HepG2 (cell line): Measurements from ENCODE around the gene DNASE1. TPM values are rescaled to one million over a fixed set of nuclear protein-coding genes. Genes with fewer than 3 reads are reported as not detected.

Experiments used
- ATAC-seq: fragments of 200-7000 bp; cut with Tn5 transposase; 3 replicates; pipeline ENCODE4 v1.9.1; 2020; ENCODE audit warnings: mild to moderate bottlenecking, moderate library complexity
- BruUV-seq: library from RNA; stranded (reverse); fragments of 400-500 nt; replicated peaks from 2 replicates; lab custom pipeline; 2021; lab: Mats Ljungman, UMichigan
- CTCF ChIA-PET: fragments of 300-600 bp; formaldehyde crosslinking; extraction: SDS; loops from one replicate; lab custom pipeline; 2021; ENCODE audit warnings: low total read pairs, inconsistent platforms, low intra/inter-chr PET ratio; lab: Yijun Ruan, JAX
- POLR2A ChIA-PET: fragments of 350-600 bp; sonication (Branson Sonifier 250); formaldehyde crosslinking; loops from one replicate; lab custom pipeline; 2020; ENCODE audit warnings: antibody characterized with exemption, inconsistent platforms; lab: Yijun Ruan, JAX
- DNase-seq: peaks from one replicate; pipeline ENCODE4 v3.0.0-alpha.2; 2015; ENCODE audit warnings: low spot score
- FAIRE-seq: peaks from 3 replicates; lab custom pipeline; 2011; peaks lifted over from hg19 to GRCh38; lab: Jason Lieb, UNC
- H2AFZ ChIP-seq: one replicate; pipeline ENCODE4 v1.6.1; 2011; ENCODE audit warnings: low read length, inconsistent platforms
- H3K27ac ChIP-seq: fragments of 300-600 bp; 3 replicates; pipeline ENCODE4 v1.8.0; 2011; ENCODE audit warnings: mixed run types, mild to moderate bottlenecking, mixed read lengths, low read length, inconsistent platforms; ENCODE audit not compliant: insufficient read depth; ENCODE audit errors: extremely low read length
- H3K27me3 ChIP-seq, 2 experiments: fragments of 200-600 bp in 1 of 2; 2 replicates in 1 of 2; 3 replicates in 1 of 2; pipeline versions ENCODE4 v1.6.0 to v1.8.0; 2011; ENCODE audit warnings: low read length in 2 of 2, mild to moderate bottlenecking in 2 of 2, moderate library complexity in 2 of 2, inconsistent platforms in 1 of 2; ENCODE audit not compliant: insufficient read depth in 2 of 2, control insufficient read depth in 1 of 2
- H3K36me3 ChIP-seq, 2 experiments: fragments of 200-600 bp in 1 of 2; replicated peaks in 1 of 2; 2 replicates in 1 of 2; 3 replicates in 1 of 2; pipeline versions ENCODE4 v1.5.1 to v1.8.0; 2011; ENCODE audit warnings: low read length in 2 of 2, inconsistent platforms in 1 of 2; ENCODE audit not compliant: insufficient read depth in 2 of 2, control insufficient read depth in 1 of 2
- H3K4me1 ChIP-seq: 2 replicates; pipeline ENCODE4 v1.5.1; 2012; ENCODE audit warnings: low read length, inconsistent platforms; ENCODE audit not compliant: insufficient read depth
- H3K4me2 ChIP-seq: 2 replicates; pipeline ENCODE4 v1.6.0; 2011; ENCODE audit warnings: low read depth, low read length, inconsistent platforms
- H3K4me3 ChIP-seq, 3 experiments: fragments of 200-600 bp in 1 of 3; sonication (generic), shearing (Covaris generic) in 1 of 3; replicated peaks in 1 of 3; 2 replicates each; pipeline ENCODE4 v1.5.1; 2011 to 2016; ENCODE audit warnings: low read length in 3 of 3, inconsistent platforms in 2 of 3, low read depth in 2 of 3, mild to moderate bottlenecking in 2 of 3, control low read depth in 1 of 3, mixed read lengths in 1 of 3; ENCODE audit not compliant: insufficient read depth in 1 of 3
- H3K79me2 ChIP-seq: one replicate; pipeline ENCODE4 v1.6.1; 2011; ENCODE audit warnings: low read length, inconsistent platforms; ENCODE audit not compliant: insufficient read depth
- H3K9ac ChIP-seq: 2 replicates; pipeline ENCODE4 v1.6.0; 2011; ENCODE audit warnings: mild to moderate bottlenecking, low read depth, low read length, inconsistent platforms; ENCODE audit not compliant: insufficient read depth
- H3K9me3 ChIP-seq: 2 replicates; pipeline ENCODE4 v1.5.1; 2012; ENCODE audit warnings: mild to moderate bottlenecking, low read length
- H4K20me1 ChIP-seq: 2 replicates; pipeline ENCODE4 v1.6.0; 2011; ENCODE audit warnings: inconsistent platforms, mild to moderate bottlenecking, low read length, moderate library complexity; ENCODE audit not compliant: insufficient read depth
- EEA1 ChIP-seq: sonication (generic); formaldehyde crosslinking; IDR thresholded peaks from 2 replicates; pipeline ENCODE4 v1.5.1; 2020; ENCODE audit warnings: mild to moderate bottlenecking, missing genetic modification reagents, borderline replicate concordance
- ESRRA ChIP-seq: sonication (generic); formaldehyde crosslinking; IDR thresholded peaks from 2 replicates; pipeline ENCODE4 v1.5.1; 2020; ENCODE audit warnings: mild to moderate bottlenecking, low read depth, missing genetic modification reagents
- KAT7 ChIP-seq: IDR thresholded peaks from 2 replicates; pipeline ENCODE4 v1.6.1; 2018; ENCODE audit warnings: borderline replicate concordance, missing compliant biosample characterization
- MEIS2 ChIP-seq: sonication (generic); formaldehyde crosslinking; IDR thresholded peaks from 2 replicates; pipeline ENCODE4 v1.9.0; 2021; ENCODE audit warnings: mild to moderate bottlenecking, missing genetic modification reagents
- MTA1 ChIP-seq: sonication (generic); formaldehyde crosslinking; IDR thresholded peaks from 2 replicates; pipeline ENCODE4 v1.4.0; 2020; ENCODE audit warnings: missing genetic modification reagents, mild to moderate bottlenecking, borderline replicate concordance
- MYNN ChIP-seq: sonication (generic); formaldehyde crosslinking; IDR thresholded peaks from 2 replicates; pipeline ENCODE4 v1.4.0; 2020; ENCODE audit warnings: mild to moderate bottlenecking, low read depth, missing genetic modification reagents
- NKX3-1 ChIP-seq: sonication (generic); formaldehyde crosslinking; IDR thresholded peaks from 2 replicates; pipeline ENCODE4 v1.5.0; 2020; ENCODE audit warnings: missing genetic modification reagents
- TOPORS ChIP-seq: sonication (generic); formaldehyde crosslinking; IDR thresholded peaks from 2 replicates; pipeline ENCODE4 v1.8.0; 2023; ENCODE audit warnings: mild to moderate bottlenecking, missing genetic modification reagents
- ZNF800 ChIP-seq: sonication (generic); formaldehyde crosslinking; IDR thresholded peaks from 2 replicates; pipeline ENCODE4 v1.4.0; 2020; ENCODE audit warnings: missing genetic modification reagents
- ZSCAN20 ChIP-seq: sonication (generic); formaldehyde crosslinking; IDR thresholded peaks from 2 replicates; pipeline ENCODE4 v1.4.0; 2020; ENCODE audit warnings: missing genetic modification reagents, mild to moderate bottlenecking, borderline replicate concordance
- WGBS: methylation state at CpG from one replicate; pipeline ENCODE4 v1.1.6; 2017; ENCODE audit warnings: low lambda C conversion rate; 5-methylcytosine and 5-hydroxymethylcytosine counted together
- in situ Hi-C: cut with HindIII; loops from 2 replicates; pipeline ENCODE4 v1.10.0; 2017; ENCODE audit warnings: low pct_unique_long_range_greater_than_20kb; ENCODE audit not compliant: extremely low pct_ligation_motif_present
- intact Hi-C: fragments of 100-400 bp; cut with micrococcal nuclease; formaldehyde crosslinking; loops from one replicate; pipeline ENCODE4 v1.10.0; 2022; ENCODE audit not compliant: unreplicated experiment
- polyA plus RNA-seq, 8 experiments: library from polyadenylated mRNA; depleted of rRNA in 3 of 8; stranded (reverse) in 7 of 8; unstranded in 1 of 8; fragments of >200 nt; fragmentation: Illumina TruSeq in 4 of 8; extraction: Trizol in 4 of 8; gene quantifications; 2 replicates each; pipeline versions ENCODE4 v1.2.1 to v1.2.3, GENCODE V29; 2011 to 2016; ENCODE audit warnings: low read depth in 4 of 8, missing spikeins in 1 of 8, mixed read lengths in 1 of 8; ENCODE audit not compliant: insufficient read depth in 1 of 8
- total RNA-seq, 5 experiments: library from RNA; depleted of rRNA; stranded (reverse); fragments of >200 nt; fragmentation: Illumina TruSeq; extraction: Trizol; gene quantifications; 2 replicates each; pipeline ENCODE4 v1.2.3, GENCODE V29; 2016; ENCODE audit warnings: low read depth in 1 of 5
- TF ChIP-seq, protein P1 (sequence below): sonication (generic); formaldehyde crosslinking; IDR thresholded peaks from 2 replicates; pipeline ENCODE4 v1.8.0; 2022; ENCODE audit warnings: missing genetic modification reagents, mild to moderate bottlenecking, inconsistent platforms, borderline replicate concordance
- TF ChIP-seq, protein P2 (sequence below): sonication (generic); formaldehyde crosslinking; IDR thresholded peaks from 2 replicates; pipeline ENCODE4 v1.4.0; 2020; ENCODE audit warnings: mild to moderate bottlenecking, missing genetic modification reagents

DNASE1 gene
- total and polyA plus RNA-seq, 2 of the 13 experiments (the other 11 are each of a cell fraction or from before 2014, with no cell fraction given) = 7.1 to 11.1 TPM

DNA sequence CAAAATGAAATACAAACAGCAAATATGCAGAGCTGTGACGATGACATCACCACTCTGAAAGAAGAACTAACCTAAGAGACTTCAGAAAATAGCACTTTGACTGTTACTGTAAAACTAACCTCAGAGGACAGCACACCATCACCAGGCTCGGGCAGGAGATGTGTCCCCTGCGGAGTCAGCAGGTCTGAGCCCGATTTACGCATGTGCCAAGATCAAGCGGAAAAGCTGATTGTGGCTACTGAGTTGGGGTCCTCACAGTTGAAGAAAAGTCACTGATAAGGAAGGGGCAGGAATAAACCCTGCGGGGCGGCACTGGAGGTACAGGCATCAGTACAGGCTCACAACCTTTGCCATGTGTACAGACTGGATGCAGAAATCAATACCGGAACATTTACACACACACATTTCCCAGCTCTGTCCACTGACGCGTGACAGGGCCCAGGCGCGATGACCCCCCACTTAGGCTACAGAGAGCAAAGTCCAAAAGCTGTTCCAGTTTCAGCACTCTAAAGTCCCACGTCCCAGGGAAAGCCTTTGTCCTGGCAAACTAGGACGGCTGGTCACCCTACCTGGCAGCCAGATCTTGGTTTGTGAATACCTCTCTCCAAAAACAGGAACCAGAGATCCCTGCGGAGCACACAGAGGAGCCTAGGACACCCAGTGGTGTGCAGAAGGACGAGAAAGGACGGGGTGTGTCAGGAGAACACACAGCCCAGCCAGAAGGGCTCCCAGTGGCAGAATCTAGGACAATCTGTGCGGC, 41.3 kb downstream of the DNASE1 start:
- peak; percentile 91 for FAIRE-seq
- Histone ChIP-seq H3K4me2 (peak overlapping the region; percentile 82), H3K79me2 (peaks cover 50% of the 10 kb centered on the region), H3K4me1 (peaks cover 47% of the 10 kb centered on the region), H3K27me3 (no peaks in the 10 kb centered on the region; a peak in 1 of 5 replicates), H4K20me1 (no peaks in the 10 kb centered on the region), H3K4me3 (peak overlapping the region; percentile 67 to 76 (median 74)), H3K9ac (peak overlapping the region; percentile 92), H3K9me3 (no peaks in the 10 kb centered on the region), H2AFZ (no peak overlapping the region), H3K36me3 (no peaks in the 10 kb centered on the region; a peak in 4 of 5 replicates), H3K27ac (peak overlapping the region; percentile 98)
- peak; percentile 95 for ATAC-seq
- peak; percentile 94 for DNase-seq
- in situ Hi-C loops = no loop called here
- ChIA-PET POLR2A (interaction anchor here (0.7 to 5.0 kb wide), 7 partner anchors 9 to 558 kb away, joined by 3 to 144 read pairs (median 4); partner anchors contain the start of genes CREBBP and TRAP1), CTCF (no interaction called here)
- intact Hi-C loops = loop anchor here (2.0 to 10.0 kb wide), 2 partner anchors 39 to 419 kb away; partner anchors contain the start of gene ADCY9
- WGBS = 4% methylated on average over 16 of the region's 19 CpGs
- BruUV-seq = no TSS peak
- TF ChIP-seq KAT7 (CRISPR knock-in tag) = peak; percentile 51; the same call in 1 of the 2 replicates
- TF ChIP-seq ZSCAN20 (CRISPR knock-in tag) = 0 out of 2 replicates have a peak, but pooled peaks have one; percentile 31
- TF ChIP-seq MEIS2 (CRISPR knock-in tag) = peak; percentile 95
- TF ChIP-seq, protein P1, sequence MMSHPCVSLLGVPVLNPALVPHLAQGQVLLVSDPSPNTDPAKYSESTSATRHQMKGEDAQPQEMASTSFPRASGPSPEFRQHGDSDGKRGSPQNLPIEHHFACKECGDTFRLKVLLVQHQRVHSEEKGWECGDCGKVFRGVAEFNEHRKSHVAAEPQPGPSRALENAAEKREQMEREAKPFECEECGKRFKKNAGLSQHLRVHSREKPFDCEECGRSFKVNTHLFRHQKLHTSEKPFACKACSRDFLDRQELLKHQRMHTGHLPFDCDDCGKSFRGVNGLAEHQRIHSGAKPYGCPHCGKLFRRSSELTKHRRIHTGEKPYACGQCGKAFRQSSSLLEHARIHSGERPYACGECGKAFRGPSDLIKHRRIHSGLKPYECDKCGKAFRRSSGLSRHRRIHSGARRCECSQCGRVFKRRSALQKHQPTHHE (CRISPR knock-in tag) = no peak
- TF ChIP-seq, protein P2, sequence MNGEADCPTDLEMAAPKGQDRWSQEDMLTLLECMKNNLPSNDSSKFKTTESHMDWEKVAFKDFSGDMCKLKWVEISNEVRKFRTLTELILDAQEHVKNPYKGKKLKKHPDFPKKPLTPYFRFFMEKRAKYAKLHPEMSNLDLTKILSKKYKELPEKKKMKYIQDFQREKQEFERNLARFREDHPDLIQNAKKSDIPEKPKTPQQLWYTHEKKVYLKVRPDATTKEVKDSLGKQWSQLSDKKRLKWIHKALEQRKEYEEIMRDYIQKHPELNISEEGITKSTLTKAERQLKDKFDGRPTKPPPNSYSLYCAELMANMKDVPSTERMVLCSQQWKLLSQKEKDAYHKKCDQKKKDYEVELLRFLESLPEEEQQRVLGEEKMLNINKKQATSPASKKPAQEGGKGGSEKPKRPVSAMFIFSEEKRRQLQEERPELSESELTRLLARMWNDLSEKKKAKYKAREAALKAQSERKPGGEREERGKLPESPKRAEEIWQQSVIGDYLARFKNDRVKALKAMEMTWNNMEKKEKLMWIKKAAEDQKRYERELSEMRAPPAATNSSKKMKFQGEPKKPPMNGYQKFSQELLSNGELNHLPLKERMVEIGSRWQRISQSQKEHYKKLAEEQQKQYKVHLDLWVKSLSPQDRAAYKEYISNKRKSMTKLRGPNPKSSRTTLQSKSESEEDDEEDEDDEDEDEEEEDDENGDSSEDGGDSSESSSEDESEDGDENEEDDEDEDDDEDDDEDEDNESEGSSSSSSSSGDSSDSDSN (CRISPR knock-in tag) = peak; percentile 77
- peak; percentile 86 for TF ChIP-seq ESRRA
- no peak for TF ChIP-seq MYNN (CRISPR knock-in tag)
- TF ChIP-seq ZNF800 (CRISPR knock-in tag) = 0 out of 2 replicates have a peak, but pooled peaks have one; percentile 68
- peak; percentile 62; the same call in 1 of the 2 replicates for TF ChIP-seq NKX3-1 (CRISPR knock-in tag)
- 0 out of 2 replicates have a peak, but pooled peaks have one; percentile 31 for TF ChIP-seq EEA1
- peak; percentile 94 for TF ChIP-seq MTA1 (CRISPR knock-in tag)
- peak; percentile 86; the same call in 1 of the 2 replicates for TF ChIP-seq TOPORS (CRISPR knock-in tag)
